HCT116 (cell line): ENCODE data around the gene RAB27A. TPM values are rescaled to one million over a fixed set of nuclear protein-coding genes. Genes with fewer than 3 reads are reported as not detected.

Source experiments
- ATAC-seq: fragments of 200-7000 bp; cut with Tn5 transposase; 2 replicates; pipeline ENCODE4 v1.9.1; 2020; ENCODE audit warnings: mild to moderate bottlenecking, moderate library complexity
- BruUV-seq: library from RNA; stranded (reverse); fragments of 400-500 nt; replicated peaks from 2 replicates; lab custom pipeline; 2021; lab: Mats Ljungman, UMichigan
- CTCF ChIA-PET: fragments of 300-600 bp; sonication (Branson Sonifier 250); formaldehyde crosslinking; loops from one replicate; lab custom pipeline; 2021; ENCODE audit warnings: antibody characterized with exemption; lab: Charles Lee
- POLR2A ChIA-PET: fragments of 300-600, 350-600 bp; sonication (Branson Sonifier 250); formaldehyde crosslinking; loops from one replicate; lab custom pipeline; 2021; ENCODE audit warnings: antibody characterized with exemption; lab: Charles Lee
- RAD21 ChIA-PET, 2 experiments: fragments of 300-600 bp; sonication (Branson Sonifier 250); formaldehyde crosslinking; loops; one replicate each; lab custom pipeline; 2023; ENCODE audit warnings: low total read pairs in 2 of 2; ENCODE audit not compliant: uncharacterized antibody in 2 of 2, unreplicated experiment in 2 of 2, low non-redundant PET in 1 of 2; lab: Charles Lee
- DNase-seq: peaks from one replicate; pipeline ENCODE4 v3.0.0-alpha.2; 2010; ENCODE audit warnings: low read depth, low spot score
- H2AFZ ChIP-seq: fragments of 200-600 bp; shearing (Covaris generic), sonication (generic); 2 replicates; pipeline ENCODE4 v1.6.1; 2017; ENCODE audit warnings: low read depth, mixed run types, mixed read lengths, antibody characterized with exemption, low read length; ENCODE audit not compliant: poor library complexity, severe bottlenecking
- H3K27ac ChIP-seq: 2 replicates; pipeline ENCODE4 v1.5.1; 2012; ENCODE audit warnings: low read depth, low read length
- H3K27me3 ChIP-seq: fragments of 200-600 bp; sonication (generic); 2 replicates; pipeline ENCODE4 v1.6.1; 2016; ENCODE audit warnings: mixed run types, low read length, mixed read lengths; ENCODE audit not compliant: insufficient read depth
- H3K36me3 ChIP-seq, 2 experiments: fragments of 200-500 bp in 1 of 2; fragments of 200-600 bp in 1 of 2; sonication (Bioruptor generic) in 1 of 2; sonication (generic) in 1 of 2; 2 replicates each; pipeline versions ENCODE4 v1.5.1 to v1.6.1; 2014 to 2016; ENCODE audit warnings: low read length in 2 of 2, inconsistent platforms in 1 of 2, mixed read lengths in 1 of 2, mixed run types in 1 of 2; ENCODE audit not compliant: insufficient read depth in 2 of 2, control insufficient read depth in 1 of 2
- H3K4me1 ChIP-seq, 2 experiments: fragments of 200-600 bp in 1 of 2; sonication (generic) in 1 of 2; 2 replicates each; pipeline versions ENCODE4 v1.5.1 to v1.6.1; 2012 to 2017; ENCODE audit warnings: low read length in 2 of 2, inconsistent platforms in 1 of 2, mild to moderate bottlenecking in 1 of 2, mixed read lengths in 1 of 2, mixed run types in 1 of 2, moderate library complexity in 1 of 2; ENCODE audit not compliant: insufficient read depth in 2 of 2, control insufficient read depth in 1 of 2
- H3K4me2 ChIP-seq: fragments of 200-600 bp; sonication (generic); 2 replicates; pipeline ENCODE4 v1.6.1; 2017; ENCODE audit warnings: mixed run types, low read length, mixed read lengths
- H3K4me3 ChIP-seq, 2 experiments: fragments of 200-600 bp in 1 of 2; sonication (generic) in 1 of 2; replicated peaks in 1 of 2; 2 replicates each; pipeline ENCODE4 v1.5.1; 2011 to 2016; ENCODE audit warnings: low read length in 2 of 2, control low read depth in 1 of 2, low read depth in 1 of 2, mild to moderate bottlenecking in 1 of 2, mixed read lengths in 1 of 2, mixed run types in 1 of 2
- H3K79me2 ChIP-seq: fragments of 200-600 bp; sonication (generic); 2 replicates; pipeline ENCODE4 v1.6.1; 2017; ENCODE audit warnings: mild to moderate bottlenecking, mixed run types, low read length, moderate library complexity, mixed read lengths; ENCODE audit not compliant: insufficient read depth
- H3K9ac ChIP-seq: fragments of 200-600 bp; sonication (generic); 2 replicates; pipeline ENCODE4 v1.6.1; 2016; ENCODE audit warnings: low read length, mixed read lengths
- H3K9me2 ChIP-seq: fragments of 200-600 bp; sonication (generic), shearing (Covaris generic); 2 replicates; pipeline ENCODE4 v1.6.1; 2017; ENCODE audit warnings: mixed run types, mild to moderate bottlenecking, moderate library complexity; ENCODE audit not compliant: insufficient read depth
- H3K9me3 ChIP-seq, 2 experiments: fragments of 200-500 bp in 1 of 2; fragments of 200-600 bp in 1 of 2; sonication (Bioruptor generic) in 1 of 2; sonication (generic) in 1 of 2; 2 replicates each; pipeline ENCODE4 v1.6.1; 2014 to 2017; ENCODE audit warnings: low read length in 2 of 2, mixed read lengths in 2 of 2, inconsistent platforms in 1 of 2, low read depth in 1 of 2, mild to moderate bottlenecking in 1 of 2, mixed run types in 1 of 2, moderate library complexity in 1 of 2; ENCODE audit not compliant: control insufficient read depth in 1 of 2, insufficient read depth in 1 of 2
- H4K20me1 ChIP-seq: fragments of 200-600 bp; sonication (generic), shearing (Covaris generic); 2 replicates; pipeline ENCODE4 v1.6.1; 2017; ENCODE audit warnings: mixed run types, mild to moderate bottlenecking, moderate library complexity; ENCODE audit not compliant: insufficient read depth
- CBX3 ChIP-seq: IDR thresholded peaks from 2 replicates; pipeline ENCODE4 v1.6.1; 2012; ENCODE audit warnings: low read depth
- CEBPB ChIP-seq: IDR thresholded peaks from 2 replicates; pipeline ENCODE4 v1.6.1; 2012; ENCODE audit warnings: low read depth
- EZH2phosphoT487 ChIP-seq: fragments of 200-600 bp; IDR thresholded peaks from 2 replicates; pipeline ENCODE4 v1.6.1; 2018; ENCODE audit warnings: antibody characterized with exemption, borderline replicate concordance
- FOSL1 ChIP-seq: IDR thresholded peaks from 2 replicates; pipeline ENCODE4 v1.6.1; 2012; ENCODE audit warnings: low read depth
- JUND ChIP-seq: IDR thresholded peaks from 2 replicates; pipeline ENCODE4 v1.6.1; 2012
- POLR2AphosphoS5 ChIP-seq: IDR thresholded peaks from 2 replicates; pipeline ENCODE4 v1.6.1; 2011; ENCODE audit warnings: mild to moderate bottlenecking, low read depth, low read length, moderate library complexity
- TCF7L2 ChIP-seq: IDR thresholded peaks from 2 replicates; pipeline ENCODE4 v1.7.0; 2011; ENCODE audit warnings: borderline replicate concordance, inconsistent platforms; ENCODE audit not compliant: insufficient read depth, insufficient read length; ENCODE audit errors: extremely low read depth
- YY1 ChIP-seq: IDR thresholded peaks from 2 replicates; pipeline ENCODE4 v1.6.1; 2011; ENCODE audit warnings: low read length, low read depth, moderate library complexity, mild to moderate bottlenecking; ENCODE audit not compliant: insufficient replicate concordance; ENCODE audit errors: extremely low read depth
- ZFX ChIP-seq: fragments of 450-650 bp; IDR thresholded peaks from 2 replicates; pipeline ENCODE4 v1.6.1; 2017
- ZNF274 ChIP-seq: fragments of 200-500 bp; sonication (Bioruptor generic); IDR thresholded peaks from 2 replicates; pipeline ENCODE4 v1.6.1; 2014; ENCODE audit warnings: mild to moderate bottlenecking, low read depth, low read length, inconsistent platforms
- intact Hi-C: fragments of 100-400 bp; cut with micrococcal nuclease; formaldehyde crosslinking; loops from 2 replicates; pipeline ENCODE4 v1.10.0; 2022
- total RNA-seq: library from RNA; stranded (reverse); gene quantifications from one replicate; pipeline ENCODE4 v1.2.1, GENCODE V29; 2021; ENCODE audit not compliant: unreplicated experiment
- TF ChIP-seq, protein P1 (sequence below): IDR thresholded peaks from 2 replicates; pipeline ENCODE4 v1.6.1; 2012

Gene RAB27A
- total RNA-seq, 1 experiment from 2014 or later, result 8.8 TPM

- H3K9me3 ChIP-seq, result no peaks in the 10 kb centered on the region
- no peaks in the 10 kb centered on the region for H3K79me2 ChIP-seq
- no peak overlapping the region for H3K4me2 ChIP-seq
- no peak for TF ChIP-seq EZH2phosphoT487
- TF ChIP-seq ZFX, result no peak
- TF ChIP-seq ZNF274, result no peak
- no peak for TF ChIP-seq CBX3
- TF ChIP-seq, protein P1, sequence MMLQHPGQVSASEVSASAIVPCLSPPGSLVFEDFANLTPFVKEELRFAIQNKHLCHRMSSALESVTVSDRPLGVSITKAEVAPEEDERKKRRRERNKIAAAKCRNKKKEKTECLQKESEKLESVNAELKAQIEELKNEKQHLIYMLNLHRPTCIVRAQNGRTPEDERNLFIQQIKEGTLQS, result no peak
- no peak for TF ChIP-seq JUND
- H3K4me1 ChIP-seq, result peaks cover 11 to 23% of the 10 kb centered on the region in 2 experiments
- RAD21 ChIA-PET, result no interaction called here
- H3K36me3 ChIP-seq, result no peaks in the 10 kb centered on the region
- DNase-seq (no peak), ATAC-seq (no peak)
- H3K9me2 ChIP-seq, result no peaks in the 10 kb centered on the region
- intact Hi-C loops, result no loop called here
- H3K4me3 ChIP-seq, result no peak overlapping the region
- POLR2A ChIA-PET, result no interaction called here
- no peak overlapping the region for H3K27ac ChIP-seq
- CTCF ChIA-PET, result no interaction called here
- no peak overlapping the region for H3K9ac ChIP-seq
- H3K27me3 ChIP-seq, result no peaks in the 10 kb centered on the region
- BruUV-seq, result no TSS peak
- no peaks in the 10 kb centered on the region for H4K20me1 ChIP-seq
- no peak overlapping the region for H2AFZ ChIP-seq
These were observed 6.0 kb downstream of the RAB27A start for GRCh38 chr15:55283379-55284147.

DNA sequence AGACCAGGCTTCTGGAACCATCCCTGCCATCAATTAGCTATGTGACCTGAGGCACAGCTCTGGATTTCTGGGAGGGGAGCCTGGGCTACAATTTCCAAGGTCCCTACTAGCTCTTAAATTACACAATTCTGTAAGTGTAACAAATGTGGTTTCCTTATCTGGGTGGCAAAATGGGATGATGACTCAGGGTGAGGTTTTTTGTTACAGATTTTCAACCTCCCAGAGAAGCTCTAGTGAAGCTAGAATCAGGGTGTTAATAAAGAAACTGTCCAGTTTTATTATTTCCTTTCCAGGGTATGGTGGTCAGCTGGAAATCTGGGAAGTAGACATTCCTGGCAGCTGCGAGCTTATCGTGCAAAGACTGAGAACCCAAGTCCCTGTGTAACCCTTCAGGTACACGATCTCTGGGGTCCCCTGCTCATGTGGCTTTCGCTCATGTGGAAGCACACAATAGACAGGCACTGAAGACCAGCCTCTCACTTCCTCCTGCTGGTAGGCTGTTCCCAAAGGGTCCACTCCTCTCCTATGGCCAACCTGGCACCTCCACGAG is 7.3 kb downstream of the RAB27A start:
- DNase-seq, result no peak
- no peak overlapping the region for H3K4me3 ChIP-seq
- ChIA-PET RAD21 (no interaction called here), POLR2A (no interaction called here), CTCF (no interaction called here)
- H3K9ac ChIP-seq, result no peak overlapping the region
- H3K27me3 ChIP-seq, result no peaks in the 10 kb centered on the region
- ATAC-seq, result no peak
- H3K27ac ChIP-seq, result no peak overlapping the region
- H3K9me2 ChIP-seq, result no peaks in the 10 kb centered on the region
- no TSS peak for BruUV-seq
- H3K4me1 ChIP-seq, result peaks cover 11 to 22% of the 10 kb centered on the region in 2 experiments
- no peak overlapping the region for H3K4me2 ChIP-seq
- H2AFZ ChIP-seq, result no peak overlapping the region
- H3K79me2 ChIP-seq, result no peaks in the 10 kb centered on the region
- no peaks in the 10 kb centered on the region for H4K20me1 ChIP-seq
- no peaks in the 10 kb centered on the region for H3K36me3 ChIP-seq
- intact Hi-C loops, result no loop called here
- 0 out of 2 replicates have a peak, but pooled peaks have one; percentile 16 for TF ChIP-seq CEBPB
- no peak for TF ChIP-seq POLR2AphosphoS5
- TF ChIP-seq TCF7L2, result no peak
- TF ChIP-seq YY1, result no peak
- TF ChIP-seq FOSL1, result no peak
- TF ChIP-seq, all 23 proteins: peak for 1
- H3K9me3 ChIP-seq, result no peaks in the 10 kb centered on the region
